LHCN-M2 (cell line): ENCODE results near the gene KRT4. TPM values are rescaled to one million over a fixed set of nuclear protein-coding genes. Genes with fewer than 3 reads are reported as not detected.
"Not testable (repeated sequence)": the region's sequence is repeated elsewhere in the genome, so short reads cannot be mapped to it uniquely, and the experiment has no call there.

ENCODE experiments used
- DNase-seq: peaks from one replicate; pipeline ENCODE4 v3.0.0-alpha.2; 2012; ENCODE audit warnings: low read depth
- polyA plus RNA-seq: library from polyadenylated mRNA; unstranded; fragments of >200 nt; gene quantifications from one replicate; pipeline ENCODE4 v1.2.1, GENCODE V29; 2012; ENCODE audit warnings: missing spikeins
- total RNA-seq: library from RNA; depleted of rRNA; stranded (reverse); fragments of >200 nt; gene quantifications from 2 replicates; pipeline ENCODE4 v1.2.3, GENCODE V29; 2014; rRNA removed

KRT4 gene
- total RNA-seq: not detected in 2 replicates
- not detected for polyA plus RNA-seq

DNA sequence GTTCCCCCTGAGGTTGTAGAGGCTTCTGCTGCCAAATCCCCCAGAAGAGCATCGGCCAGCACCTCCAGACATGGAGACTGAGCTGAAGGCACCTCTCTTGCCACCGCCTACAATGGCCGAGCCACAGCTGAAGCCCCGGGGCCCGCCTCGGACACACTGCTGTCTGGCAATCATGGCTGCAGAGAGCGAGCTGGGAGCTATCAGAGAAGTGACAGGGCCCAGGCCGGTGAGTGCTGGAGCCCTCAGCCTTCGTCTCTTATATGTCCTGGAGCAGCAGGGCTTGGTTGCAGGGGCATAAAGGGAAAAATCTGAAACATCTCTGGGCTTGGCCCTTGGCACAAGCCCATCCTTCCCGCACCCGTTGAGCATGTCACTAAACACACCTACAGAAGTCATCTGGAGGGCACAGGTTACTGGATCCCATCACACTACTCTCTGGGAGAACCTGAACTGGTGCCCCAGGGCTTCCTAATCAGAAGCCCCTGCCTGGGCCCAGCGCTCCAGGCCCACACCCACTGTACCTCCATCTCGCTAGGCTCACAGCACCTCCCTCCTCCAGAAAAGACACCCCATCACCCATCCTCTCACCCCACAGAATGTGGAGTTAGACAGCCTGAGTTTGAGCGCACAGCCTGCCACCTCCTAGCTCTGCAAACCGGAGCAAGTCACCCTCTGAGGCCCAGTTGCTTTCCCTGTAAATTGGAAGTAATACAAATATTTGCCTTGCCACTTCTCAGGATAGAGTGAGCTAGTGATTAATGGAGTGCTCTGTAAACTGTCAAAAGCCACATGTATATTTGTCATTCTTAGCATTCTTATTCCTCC is at the start of gene KRT4:
TSS of gene KRT4 (minus strand) at position 232 of the 825 bp plus-strand sequence. CDS start at position 174, 58 bp downstream.
- no peak for DNase-seq

DNA sequence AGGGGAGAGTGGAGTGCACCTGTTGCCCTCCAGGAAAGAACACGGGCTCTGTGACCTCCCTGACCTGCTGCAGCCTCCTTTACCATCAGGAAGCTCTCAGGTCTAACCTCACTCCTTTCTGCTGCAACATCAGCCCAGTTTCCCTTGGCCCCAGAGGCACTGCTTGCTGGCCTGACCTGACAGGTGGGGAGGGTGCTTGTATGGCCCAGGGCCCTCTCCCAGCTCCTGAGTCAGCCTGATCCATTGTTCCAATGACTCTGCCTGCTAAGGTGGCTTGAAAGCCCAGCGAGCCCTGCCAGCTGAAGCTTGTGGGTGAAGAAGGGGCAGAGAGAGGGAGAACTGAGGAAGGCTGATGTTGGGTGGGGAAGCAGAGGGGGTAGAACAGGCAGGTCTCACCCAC is 48.1 kb upstream of the KRT4 start:
- DNase-seq: no peak

DNA sequence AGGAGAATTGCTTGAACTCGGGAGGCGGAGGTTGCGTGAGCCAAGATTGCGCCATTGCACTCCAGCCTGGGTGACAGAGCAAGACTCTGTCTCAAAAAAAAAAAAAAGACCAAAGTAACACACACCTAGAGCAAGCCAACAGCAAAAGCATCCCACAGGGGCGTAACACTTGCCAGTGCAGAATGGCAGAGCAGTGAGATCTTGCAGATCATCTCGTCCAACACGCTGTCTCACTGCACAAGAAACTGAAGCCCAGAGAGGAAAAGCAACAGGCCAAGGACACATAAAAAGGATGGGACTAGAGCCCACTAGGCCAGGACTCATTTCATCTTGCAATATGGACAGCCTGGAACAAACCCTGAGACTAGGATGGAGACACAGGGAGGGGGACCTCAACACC is 47.6 kb upstream of the KRT4 start:
- DNase-seq: no peak

DNA sequence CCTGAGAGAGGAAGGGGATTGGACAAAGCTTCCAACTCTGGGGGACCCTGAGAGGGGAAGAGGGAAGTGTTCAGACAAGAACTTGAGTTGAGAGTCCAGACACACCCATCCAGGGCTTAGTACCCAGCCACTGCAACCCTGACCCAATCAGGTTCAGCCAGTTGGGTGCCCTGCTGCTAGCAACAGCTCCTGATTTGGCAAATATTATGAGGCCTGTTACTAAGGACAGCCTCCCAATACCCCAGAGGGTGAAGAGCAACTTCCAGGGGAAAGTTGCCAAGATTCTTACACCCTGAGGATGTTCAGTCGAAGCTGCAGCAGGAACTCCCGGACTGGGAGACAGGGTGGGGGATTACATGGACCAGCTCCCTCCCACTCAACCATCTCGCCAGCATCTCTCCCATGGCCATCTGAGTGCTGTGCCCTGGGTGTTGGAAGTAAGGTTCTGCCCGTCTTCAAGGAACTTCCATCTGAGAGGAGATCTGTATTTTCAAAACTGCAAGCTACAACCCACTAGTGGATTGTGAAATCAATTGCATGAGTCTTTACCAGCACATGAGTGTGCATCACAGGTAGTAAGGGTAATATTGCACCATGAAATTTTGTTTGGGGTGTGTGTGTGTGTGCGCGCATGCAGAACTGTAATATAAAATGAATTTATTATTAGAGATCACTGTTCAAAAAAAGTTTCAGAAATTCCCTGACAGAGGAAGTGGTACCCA is 46.3 kb upstream of the KRT4 start:
- DNase-seq: peak; percentile 35

DNA sequence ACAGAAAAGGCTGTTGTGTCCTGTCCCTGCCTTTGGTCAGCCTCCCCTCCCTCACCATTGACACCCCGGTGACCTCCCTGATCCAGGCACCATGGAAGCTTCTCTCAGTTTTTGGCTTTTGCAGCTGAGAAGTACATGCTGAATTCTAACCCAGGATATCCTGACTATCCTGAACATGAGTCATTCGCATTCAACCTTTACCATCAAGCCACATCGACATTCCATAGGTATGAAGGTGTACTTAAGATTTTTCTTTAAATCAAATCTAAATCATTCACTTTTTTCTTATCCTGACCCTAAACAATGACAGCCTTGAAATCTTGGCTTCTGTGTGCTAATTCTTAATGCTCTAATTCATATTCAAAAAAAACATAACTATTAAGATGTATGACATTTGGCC is 43.6 kb upstream of the KRT4 start:
- no peak for DNase-seq

DNA sequence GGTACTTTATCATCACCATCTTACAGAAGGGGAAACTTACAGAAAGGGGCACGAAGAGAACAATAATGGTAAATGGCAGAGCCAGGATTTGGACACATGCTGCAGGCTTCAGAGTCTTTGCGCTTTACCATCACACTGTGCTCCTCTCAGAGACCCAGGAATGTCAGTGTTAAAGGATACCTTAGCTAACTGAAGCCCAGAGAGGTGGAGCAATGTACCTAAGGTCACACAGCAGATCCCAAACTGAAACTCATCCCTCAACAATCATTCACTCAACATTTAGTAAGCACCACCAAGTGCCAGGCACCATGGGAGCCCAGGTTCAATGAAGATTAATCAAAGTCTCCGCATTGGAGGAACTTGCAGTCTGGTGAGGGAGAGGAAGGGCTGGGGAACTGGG is 42.9 kb upstream of the KRT4 start:
- DNase-seq: no peak

DNA sequence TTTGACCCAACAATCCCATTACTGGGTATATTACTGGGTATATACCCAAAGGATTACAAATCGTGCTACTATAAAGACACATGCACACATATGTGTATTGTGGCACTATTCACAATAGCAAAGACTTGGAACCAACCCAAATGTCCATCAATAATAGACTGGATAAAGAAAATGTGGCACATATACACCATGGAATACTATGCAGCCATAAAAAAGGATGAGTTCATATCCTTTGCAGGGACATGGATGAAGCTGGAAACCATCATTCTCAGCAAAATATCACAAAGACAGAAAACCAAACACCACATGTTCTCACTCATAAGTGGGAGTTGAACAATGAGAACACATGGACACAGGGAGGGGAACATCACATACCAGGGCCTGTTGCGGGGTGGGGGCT is 42.2 kb upstream of the KRT4 start:
- not testable (repeated sequence) for DNase-seq

DNA sequence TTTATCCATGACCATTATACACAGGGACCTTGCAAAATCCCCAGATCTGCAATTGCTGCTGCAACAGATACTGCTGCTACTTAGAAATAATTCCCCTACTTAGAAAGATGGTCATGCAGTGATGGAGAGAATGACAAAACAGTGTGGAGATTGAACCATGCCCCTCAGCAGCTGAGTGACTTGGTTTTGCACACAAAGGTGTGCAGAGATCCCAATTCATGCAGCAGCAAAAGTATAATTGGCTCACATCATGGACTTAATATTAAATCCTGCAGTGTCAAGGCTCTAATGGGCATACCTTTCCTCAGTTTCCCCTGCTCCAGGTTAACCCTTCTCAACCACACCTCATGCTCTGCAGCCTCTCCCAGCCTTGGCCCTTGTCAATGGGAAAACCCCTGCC is 37.9 kb upstream of the KRT4 start:
- DNase-seq: no peak

DNA sequence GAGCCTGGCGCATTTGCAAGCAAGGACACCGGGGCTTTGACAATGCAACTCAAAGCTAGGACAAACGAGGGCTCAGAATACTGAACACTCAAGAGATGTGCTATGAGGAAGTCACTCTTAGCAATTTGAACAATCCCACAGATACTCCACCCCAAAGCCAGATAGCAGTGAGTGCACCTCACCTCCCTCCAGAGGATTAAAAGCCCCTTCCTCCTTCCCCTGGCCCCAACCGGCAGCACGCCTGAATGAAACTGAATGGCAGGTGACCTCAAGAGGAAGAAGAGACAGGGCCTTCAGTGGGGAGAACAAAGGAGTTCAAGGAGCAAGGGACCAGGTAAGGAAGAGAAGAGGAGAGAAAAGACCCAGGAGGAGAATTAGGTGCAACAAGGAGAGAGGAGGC is 36.8 kb upstream of the KRT4 start:
- no peak for DNase-seq

DNA sequence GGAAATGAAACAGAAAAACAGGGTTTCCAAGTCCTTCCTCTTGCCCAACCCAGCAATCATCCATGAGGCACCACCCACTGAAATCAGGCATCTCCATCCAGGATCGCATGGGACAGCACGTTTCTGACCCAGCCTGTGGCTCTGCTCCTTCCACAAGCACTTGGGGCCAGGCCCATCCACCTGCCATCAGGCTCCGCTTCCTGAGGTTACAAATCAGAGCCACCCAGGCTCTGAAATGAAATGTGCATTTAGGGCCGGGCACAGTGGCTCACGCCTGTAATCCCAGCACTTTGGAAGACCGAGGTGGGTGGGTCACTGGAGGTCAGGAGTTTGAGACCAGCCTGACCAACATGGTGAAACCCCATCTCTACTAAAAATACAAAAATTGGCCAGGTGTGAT is 35.6 kb upstream of the KRT4 start:
- no peak for DNase-seq

DNA sequence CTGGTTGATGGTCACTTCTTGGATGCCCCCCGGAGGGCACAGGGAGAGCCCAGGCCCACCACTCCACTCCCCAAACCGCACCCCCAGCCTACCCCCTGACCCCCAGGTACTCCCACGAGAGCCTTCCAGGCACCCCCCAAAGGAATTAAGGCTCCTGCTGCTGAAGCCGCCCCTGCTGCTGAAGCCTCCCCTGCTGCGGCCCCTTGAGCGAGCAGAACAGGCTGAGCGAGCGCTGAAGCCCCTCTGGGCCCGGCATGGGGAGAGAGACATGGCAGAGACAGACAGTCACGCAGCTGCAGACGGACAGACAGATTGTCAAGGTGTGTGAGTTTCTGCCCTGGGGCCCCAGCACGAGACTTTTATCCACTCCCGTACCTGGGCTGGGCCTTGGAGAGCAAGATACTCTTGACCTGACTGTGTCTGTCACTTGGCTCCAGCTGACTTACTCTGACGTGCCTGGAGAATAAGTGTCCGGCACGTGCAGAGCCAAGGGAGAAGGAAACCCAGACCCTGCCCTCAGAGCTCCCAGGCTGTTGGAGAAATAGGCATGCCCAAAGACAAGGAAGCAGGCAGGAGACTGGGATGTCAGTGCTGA is 34.8 kb upstream of the KRT4 start, which contains the start of gene KRT78:
TSS of gene KRT78 (minus strand) at position 334 of the 595 bp plus-strand sequence. CDS start at position 270, 64 bp downstream.
- DNase-seq: no peak

DNA sequence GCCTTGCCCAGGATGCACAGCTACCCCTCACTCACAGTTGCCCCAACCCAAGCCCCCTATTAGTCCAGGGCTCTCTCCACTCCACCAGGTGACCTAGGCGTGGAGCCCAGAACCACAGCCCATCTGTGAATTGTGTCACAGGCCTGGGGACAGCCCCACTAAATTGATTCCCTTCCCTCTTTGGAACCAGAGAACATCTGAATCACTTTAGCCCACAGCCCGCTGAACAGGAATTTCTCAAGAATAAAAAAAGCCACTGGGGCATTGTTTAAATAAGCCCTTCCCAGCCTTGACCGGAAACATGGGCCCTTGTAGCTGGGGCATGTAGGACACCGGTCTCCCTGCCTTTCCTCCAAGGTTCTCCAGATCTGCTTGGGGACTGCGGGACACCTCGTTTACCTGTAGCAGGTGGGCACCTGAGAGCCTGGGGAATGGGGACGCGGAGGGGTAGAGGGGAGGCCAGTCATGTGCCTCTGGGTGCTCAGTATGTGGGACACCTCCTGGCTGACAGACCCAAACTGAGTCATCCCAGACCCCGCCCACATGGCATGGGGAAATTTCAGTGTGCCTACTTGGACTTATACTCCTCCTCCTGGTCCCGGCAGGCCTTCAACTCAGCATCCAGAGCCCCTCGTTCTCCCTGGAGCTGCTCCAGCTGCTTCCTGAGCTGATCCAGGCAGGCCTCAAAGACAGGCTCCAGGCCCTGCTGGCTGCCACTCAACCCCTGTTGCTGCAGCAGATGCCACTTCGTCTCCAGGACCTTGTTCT is 33.6 kb upstream of the KRT4 start:
- DNase-seq: peak; percentile 10

DNA sequence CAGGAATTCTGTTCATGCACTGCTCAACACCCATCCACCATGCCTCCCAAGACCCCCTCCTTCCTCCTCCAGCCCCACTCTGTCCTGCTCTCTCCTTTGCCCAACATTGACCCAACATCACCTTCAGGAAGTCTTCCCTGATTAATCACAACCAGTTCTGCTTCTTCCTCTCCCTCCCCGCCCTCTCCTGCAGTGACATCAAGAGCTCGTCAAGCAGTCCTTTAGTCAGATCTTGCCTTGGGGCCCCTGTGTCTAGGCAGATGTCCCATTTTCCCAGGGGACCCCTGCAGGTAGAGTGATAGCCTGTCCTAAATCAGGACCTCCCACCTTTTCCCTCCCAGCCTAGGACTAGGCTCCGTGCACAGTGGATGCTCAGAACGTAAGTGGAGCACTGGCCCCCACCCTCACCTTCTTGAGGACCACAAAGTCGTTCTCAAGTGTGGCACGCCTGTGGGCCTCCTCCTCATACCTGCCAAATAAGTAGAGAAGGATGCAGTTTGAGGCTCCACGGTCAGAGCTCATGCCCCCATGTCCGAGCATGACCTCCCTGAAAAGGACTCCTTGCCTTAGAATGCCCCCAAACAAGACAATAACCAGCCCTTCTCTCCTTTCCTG is 32.5 kb upstream of the KRT4 start:
- no peak for DNase-seq

DNA sequence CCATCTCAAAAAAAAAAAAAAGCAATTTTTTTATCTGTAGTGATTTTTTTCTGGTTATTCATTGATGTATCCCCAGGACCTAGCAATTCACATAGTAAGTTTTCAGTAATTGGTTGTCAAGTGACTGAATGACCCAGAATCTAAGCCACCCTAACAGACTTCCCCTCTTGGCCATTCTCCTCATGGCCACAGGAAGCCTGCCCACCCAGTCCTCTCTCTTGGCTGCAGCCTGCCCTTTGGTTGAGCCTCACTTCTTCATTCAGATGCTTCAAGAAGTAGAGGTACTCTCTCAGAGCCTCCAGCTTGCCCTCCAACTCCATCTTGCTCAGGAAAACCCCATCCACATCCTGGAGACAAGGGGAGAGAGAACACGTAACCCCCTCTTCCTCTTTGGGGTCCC is 32.0 kb upstream of the KRT4 start:
- DNase-seq: no peak

DNA sequence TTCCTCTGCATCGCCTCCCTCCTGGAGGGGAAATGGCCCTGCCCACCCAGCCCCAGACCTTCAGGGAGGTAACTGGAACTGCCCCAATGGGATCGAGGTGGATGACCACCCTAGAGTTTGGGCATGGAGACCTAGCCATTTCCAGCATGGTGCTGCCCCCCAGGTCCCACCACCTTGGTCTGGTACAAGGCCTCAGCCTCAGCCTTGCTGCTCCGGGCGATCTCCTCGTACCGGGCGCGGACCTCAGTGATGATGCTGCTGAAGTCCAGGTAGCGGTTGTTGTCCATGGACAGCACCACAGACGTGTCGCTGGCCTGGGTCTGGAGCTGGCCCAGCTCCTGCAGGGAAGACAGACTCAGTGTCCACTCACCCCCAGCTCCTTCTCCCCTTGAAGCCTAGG is 30.5 kb upstream of the KRT4 start:
- no peak for DNase-seq

DNA sequence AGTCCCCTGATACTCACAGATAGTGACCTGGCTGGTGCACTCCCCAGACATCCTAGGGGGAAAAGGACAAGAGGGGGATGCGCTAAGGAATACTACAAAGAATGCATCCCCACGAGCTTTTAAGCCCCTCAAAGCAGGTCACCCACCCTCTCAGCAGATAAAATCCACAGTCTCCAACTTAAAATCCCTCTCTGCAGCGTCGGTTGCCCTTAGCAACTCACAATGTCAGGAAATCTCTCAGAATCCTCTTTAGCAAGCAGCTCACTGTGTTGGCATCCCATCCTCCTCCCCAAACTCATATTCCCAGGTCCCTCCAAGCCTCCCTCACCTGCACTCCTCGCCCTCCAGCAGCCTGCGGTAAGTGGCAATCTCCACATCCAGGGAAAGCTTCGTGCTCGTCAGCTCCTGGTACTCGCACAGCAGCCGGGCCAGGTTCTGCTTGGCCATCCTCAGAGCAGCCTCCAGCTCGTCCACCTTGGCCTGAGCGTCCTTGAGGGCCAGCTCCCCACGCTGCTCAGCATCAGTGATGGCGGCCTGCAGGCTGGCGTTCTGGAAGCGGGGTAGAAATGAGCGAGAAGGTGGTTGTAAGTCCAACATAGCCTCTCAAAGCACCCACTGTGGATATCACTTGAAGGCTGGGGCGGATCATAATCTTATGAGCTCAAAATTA is 25.7 kb upstream of the KRT4 start:
- no peak for DNase-seq

DNA sequence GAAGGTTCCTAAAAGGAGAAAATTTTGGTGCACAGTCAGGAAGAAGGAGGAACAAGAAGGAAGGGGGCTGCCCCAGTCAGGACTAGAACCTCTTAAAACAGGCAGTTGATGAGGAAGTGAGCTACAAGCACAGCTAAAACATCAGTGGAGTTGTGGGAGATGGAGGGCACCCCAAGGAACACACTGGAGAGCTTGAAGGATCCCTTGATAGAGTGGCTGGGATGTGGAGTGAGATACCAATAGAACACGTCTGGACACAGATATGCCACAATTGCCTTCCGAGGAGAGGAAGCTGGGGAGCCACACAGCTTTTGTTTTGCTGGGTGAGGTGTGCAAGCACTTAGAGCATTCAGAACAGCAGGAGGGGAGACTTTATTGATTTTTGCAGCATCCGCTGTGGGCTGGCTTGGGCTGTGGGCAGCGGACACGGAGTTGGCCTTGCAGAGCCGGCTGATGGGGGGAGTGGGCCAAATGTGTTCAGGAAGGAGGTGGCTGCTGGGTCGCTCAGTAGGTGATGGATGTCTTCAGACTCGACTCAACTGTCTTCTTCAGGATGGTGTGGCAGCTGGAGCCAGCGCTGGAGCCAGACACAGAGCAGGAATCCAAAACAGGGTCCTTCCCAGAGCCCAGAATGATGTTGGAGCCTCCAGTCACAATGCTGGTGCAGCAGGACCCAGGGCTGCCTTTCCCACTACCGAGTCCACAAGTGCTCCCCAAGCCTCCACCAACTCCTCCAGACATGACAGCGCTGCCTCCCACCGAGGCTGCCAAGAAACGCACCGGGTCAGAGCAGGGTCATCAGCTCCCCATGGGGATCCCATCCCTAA is 24.9 kb upstream of the KRT4 start:
- no peak for DNase-seq

DNA sequence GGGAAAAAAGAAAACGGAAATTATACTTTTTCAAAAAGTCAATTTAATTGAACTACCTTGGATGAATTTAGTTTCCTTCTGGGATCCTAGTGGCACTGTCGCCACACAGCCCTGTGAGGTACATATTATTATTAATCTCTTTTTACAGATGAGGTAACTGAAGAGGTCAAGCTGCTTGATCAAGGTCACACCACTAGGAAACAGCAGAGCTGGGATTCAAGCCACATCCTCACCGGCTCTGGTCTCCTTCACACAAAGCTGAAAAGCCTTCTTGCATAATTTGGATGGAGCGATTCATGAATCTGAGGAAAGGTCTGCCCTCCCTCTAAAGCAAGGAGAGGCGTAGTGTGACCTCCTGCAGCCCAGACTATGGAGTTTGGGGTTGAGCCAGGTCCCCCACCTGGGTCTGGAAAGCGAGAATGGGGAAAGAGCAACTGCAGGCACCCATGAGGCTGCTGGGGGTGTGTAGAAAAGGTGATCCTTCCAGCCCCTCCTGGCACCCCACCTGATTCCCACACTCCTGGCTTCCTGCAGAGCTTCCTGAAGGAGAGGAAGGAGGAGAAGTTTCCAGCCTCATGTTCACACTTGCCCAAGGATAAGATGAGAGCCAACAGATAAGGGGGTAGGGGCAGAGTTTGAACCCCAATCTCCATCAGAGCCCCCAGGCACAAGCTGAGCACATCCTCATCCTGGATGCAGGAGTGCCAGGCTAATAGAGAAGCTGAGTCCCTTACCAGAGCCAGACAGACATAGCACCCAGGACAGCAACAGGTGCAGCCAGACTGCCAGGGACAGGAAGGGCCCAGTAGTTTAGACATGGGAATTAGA is 24.1 kb upstream of the KRT4 start:
- DNase-seq: peak; percentile 56

DNA sequence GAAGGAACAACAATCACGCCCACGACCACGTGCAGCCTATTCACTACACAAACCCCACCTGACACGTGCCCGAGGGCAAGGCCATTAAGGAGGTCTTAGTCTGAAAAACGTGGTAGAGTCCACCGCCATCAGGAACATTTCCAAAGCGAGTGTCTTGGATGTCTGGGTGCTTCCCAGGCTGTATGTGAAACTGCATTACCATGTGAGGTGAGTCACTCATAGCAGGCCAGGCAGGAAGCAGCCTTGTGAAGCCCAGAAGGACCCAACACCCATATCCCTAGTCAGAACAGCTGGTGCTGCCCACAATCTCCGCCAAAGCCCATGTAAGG is 23.5 kb upstream of the KRT4 start:
- peak; percentile 90 for DNase-seq
